Measurements from ENCODE around the gene P2RX6.

- TF ChIP-seq CTCF (IDR thresholded peaks at IDR 0.05) = no peak
- no peak for TF ChIP-seq POLR2A (IDR thresholded peaks at IDR 0.05)
Observed at GRCh38 chr22:20991252-20992055, 23.5 kb upstream of the P2RX6 start.

Data from uterus (tissue), 2 donors.